ENCODE data around the gene NUP107.

- TF ChIP-seq CTCF (IDR thresholded peaks at IDR 0.05; ENCODE audit: borderline replicate concordance, extremely low read depth, low read length, poor library complexity, severe bottlenecking) (no peak), EZH2 (IDR thresholded peaks at IDR 0.05; ENCODE audit: borderline replicate concordance, low read depth, low read length, severe bottlenecking) (no peak)
These were observed 47.9 kb upstream of the NUP107 start for GRCh38 chr12:68638721-68639395.

All from DND-41 (cell line).